Muscle of arm (tissue), 14 donors: ENCODE measurements around the gene ZNF177. TPM values are rescaled to one million over a fixed set of nuclear protein-coding genes. Genes with fewer than 3 reads are reported as not detected.
A peak's percentile ranks its signal among the peaks of the same experiment; 100 is the strongest.
"Not testable (repeated sequence)": the region's sequence is repeated elsewhere in the genome, so short reads cannot be mapped to it uniquely, and the experiment has no call there.

Experiments used
- DNase-seq: peaks from one replicate; pipeline ENCODE4 v3.0.0-alpha.2; 2013
- long read RNA-seq, 11 donors: transcript quantifications; one replicate each; lab custom pipeline, GENCODE V29; 2026
- polyA plus RNA-seq, 12 donors: library from polyadenylated mRNA; unstranded; fragments of 120-200 nt; gene quantifications; one replicate each; pipeline ENCODE4 v1.2.1, GENCODE V29; 2013; ENCODE audit not compliant: insufficient read length in 12 of 12

The ZNF177 gene
- 1 to 10 TPM in 11 of 12 donors, not detected in 1; 4.2 to 8.5 (median 6.2) TPM for polyA plus RNA-seq
- long read RNA-seq, donor 1, partial matches to known transcripts: 5 of 5 reads
- long read RNA-seq, donor 1, other reads (novel, unspliced or antisense): 0 of 5 reads
- long read RNA-seq, donor 2: 0 reads
- long read RNA-seq, donor 3: 0 reads
- long read RNA-seq, donor 4: 0 reads
- long read RNA-seq, donor 5, partial matches to known transcripts: 10 of 10 reads
- long read RNA-seq, donor 5, other reads (novel, unspliced or antisense): 0 of 10 reads
- long read RNA-seq, donor 6: 0 reads
- long read RNA-seq, donor 7: 0 reads
- long read RNA-seq, donor 8: 0 reads
- long read RNA-seq, donor 9: 0 reads
- long read RNA-seq, donor 10: 0 reads
- long read RNA-seq, donor 11: 0 reads

- peak; percentile 29 for DNase-seq
Measured at GRCh38 chr19:9362905-9363304, at the start of gene ZNF177. Gene ZNF177, plus strand, starts transcription at chr19:9363013. Its CDS starts 15,299 bp downstream, at chr19:9378312.

- DNase-seq: no peak
Measured at GRCh38 chr19:9313756-9314155, 49.1 kb upstream of the ZNF177 start.

DNA sequence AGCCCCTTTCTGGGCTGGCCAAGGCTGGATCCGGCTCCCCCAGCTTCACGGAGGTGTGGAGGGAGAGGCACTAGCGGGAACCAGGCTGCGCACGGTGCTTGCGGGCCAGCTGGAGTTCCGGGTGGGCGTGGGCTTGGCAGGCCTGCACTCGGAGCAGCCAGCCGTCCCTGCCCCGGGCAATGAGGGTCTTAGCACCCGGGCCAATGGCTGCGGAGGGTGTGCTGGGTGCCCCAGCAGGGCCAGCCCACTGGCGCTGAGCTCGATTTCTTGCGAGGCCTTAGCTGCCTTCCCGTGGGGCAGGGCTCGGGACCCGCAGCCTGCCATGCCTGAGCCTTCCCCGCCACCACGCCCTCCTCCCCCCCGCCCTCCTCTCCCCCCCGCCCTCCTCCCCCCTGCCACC lies 41.5 kb upstream of the ZNF177 start:
- no peak for DNase-seq

- not testable (repeated sequence) for DNase-seq
Measured at GRCh38 chr19:9321756-9322155, 41.1 kb upstream of the ZNF177 start.

DNA sequence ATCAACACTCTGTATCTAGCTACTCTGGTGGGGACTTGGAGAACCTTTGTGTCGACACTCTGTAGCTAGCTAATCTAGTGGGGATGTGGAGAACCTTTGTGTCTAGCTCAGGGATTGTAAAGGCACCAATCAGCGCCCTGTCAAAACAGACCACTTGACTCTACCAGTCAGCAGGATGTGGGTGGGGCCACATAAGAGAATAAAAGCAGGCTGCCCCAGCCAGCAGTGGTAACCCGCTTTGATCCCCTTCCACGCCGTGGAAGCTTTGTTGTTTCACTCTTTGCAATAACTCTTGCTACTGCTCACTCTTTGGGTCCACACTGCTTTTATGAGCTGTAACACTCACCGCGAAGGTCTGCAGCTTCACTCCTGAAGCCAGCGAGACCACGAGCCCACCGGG lies 40.6 kb upstream of the ZNF177 start:
- not testable (repeated sequence) for DNase-seq

- no peak for DNase-seq
Measured at GRCh38 chr19:9323557-9323918, 39.3 kb upstream of the ZNF177 start.

DNA sequence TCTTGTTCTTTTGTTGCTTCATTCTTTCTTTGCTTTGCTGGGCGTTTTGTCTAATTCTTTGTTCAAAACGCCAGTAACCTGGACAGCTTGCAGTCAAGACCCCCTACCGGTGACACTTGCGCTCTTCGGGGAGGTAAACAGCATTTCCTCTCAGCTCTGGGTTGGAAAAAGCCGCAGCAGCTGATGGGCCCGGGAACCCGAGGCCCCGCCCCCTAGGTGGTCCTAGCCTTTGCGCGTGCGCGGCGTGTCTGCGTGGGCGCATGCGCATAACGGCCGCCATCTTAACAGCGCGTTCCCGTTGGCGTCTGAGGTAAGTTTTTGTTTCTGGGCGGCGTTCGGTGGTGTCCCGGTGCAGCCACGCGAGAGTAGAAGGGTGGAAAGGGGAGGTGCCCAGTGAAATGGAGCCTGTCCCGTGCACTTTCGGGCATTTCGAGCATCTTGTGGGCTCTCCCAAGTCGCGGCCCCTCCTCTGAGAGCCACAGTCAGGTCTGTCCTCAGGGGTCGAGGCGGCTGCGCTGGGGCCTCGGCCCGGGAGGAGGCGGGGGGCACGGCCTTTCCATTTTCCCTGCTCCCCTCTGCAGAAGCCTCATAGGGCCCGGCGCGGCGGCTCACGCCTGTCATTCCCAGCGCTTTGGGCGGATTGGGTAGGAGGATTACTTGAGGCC lies 38.8 kb upstream of the ZNF177 start, which contains the start of gene ZNF559:
TSS of gene ZNF559 (plus strand) at position 261 of the 665 bp plus-strand sequence. CDS start 14,371 bp downstream, outside the sequence.
- DNase-seq: peak; percentile 98

DNA sequence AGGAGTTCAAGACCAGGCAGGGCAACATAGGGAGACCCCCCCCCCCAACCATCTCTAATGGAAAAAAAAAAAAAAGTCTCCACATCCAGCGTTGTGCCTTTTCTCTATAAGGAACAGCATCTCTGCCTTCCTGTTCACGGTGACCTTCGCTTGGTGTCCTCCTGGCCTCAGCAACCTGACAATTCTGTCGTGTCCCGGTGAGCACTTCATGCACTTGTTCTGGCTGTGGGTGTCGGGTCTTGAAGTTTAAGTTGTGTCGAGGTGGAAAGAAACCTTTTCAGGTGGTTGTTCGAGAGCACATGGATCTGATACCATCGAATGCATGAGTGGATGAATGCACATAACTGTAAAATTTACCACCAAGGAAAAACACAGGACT lies 38.2 kb upstream of the ZNF177 start:
- no peak for DNase-seq

DNA sequence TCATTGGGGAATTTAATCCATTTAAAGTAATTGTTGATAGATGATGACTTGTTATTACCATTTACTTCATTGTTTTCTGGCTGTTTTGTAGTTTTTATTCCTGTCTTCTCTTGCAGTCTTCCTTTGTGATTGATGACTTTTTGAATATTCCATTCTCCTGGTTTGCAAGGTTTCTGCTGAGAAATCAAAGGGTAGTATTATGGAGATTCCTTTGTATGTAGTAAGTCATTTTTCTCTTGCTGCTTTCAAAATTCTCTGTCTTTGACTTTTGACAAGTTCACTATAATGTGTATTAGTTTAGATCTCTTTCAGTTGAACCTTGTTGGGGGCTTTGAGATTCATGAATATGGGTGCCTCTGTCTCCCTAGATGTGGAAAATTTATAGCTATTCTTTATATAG lies 32.8 kb upstream of the ZNF177 start:
- no peak for DNase-seq

DNA sequence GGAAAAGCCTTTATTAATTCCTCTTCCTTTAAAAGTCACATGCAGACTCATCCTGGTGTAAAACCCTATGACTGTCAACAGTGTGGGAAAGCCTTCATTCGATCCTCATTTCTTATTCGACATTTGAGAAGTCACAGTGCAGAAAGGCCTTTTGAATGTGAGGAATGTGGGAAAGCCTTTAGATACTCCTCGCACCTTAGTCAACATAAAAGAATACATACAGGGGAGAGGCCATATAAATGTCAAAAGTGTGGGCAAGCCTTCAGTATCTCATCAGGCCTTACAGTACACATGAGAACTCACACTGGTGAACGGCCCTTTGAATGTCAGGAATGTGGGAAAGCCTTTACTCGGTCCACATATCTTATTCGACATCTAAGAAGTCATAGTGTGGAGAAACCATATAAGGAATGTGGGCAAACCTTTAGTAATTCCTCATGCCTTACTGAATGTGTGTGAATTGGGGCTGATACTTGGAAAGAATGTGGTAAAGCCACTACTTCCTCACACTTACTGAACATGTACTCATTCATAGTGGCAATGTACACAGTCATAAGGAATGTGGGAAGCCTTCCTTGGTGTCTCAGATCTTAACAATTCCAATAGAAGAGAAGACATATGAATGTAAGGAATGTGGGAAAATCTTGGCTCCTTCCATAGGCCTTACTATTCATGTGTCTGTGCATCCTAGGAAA lies 20.1 kb upstream of the ZNF177 start:
- no peak for DNase-seq

DNA sequence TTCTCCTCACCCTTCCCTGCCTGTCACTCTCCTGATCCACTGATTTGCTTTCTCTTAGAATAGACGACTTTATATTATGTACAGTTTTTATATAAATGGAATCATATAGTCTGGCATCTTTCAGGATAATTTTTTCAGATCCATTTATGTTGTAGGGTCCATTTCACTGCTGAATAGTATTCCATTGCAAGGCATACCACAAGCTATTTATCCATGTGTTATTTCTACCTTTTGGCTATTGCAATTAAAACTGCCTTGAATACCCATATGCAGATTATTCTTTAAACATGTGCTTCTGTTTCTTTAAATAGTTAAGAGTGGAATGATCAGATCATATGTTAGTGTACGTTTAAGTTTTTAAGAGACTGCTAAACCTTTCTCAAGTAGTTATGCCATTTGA lies 17.8 kb upstream of the ZNF177 start:
- DNase-seq: no peak

- no peak for DNase-seq
Measured at GRCh38 chr19:9348253-9348652, 14.6 kb upstream of the ZNF177 start.

- no peak for DNase-seq
Measured at GRCh38 chr19:9348671-9349070, 14.1 kb upstream of the ZNF177 start.

GRCh38 chr19:9352505-9352904 lies 10.3 kb upstream of the ZNF177 start:
- no peak for DNase-seq

DNA sequence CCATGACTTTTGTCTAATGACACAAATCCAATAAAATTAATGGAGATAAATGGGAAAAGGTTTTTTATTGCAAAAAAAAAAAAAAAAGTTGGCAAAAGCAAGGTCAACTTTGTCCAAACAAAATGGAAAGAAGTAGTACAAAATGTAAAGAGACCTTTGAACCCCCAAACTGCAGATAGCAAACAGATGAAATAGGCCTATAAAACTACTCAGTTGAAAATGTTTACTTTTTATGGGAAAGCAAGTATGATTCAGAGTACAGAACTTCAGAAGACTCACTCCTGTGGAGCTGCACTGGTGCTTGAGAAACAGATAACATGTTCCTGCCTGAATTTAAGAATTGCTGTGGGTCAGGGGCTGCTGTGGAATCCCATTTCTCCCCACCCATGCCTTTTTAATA lies 9.8 kb upstream of the ZNF177 start:
- no peak for DNase-seq

DNA sequence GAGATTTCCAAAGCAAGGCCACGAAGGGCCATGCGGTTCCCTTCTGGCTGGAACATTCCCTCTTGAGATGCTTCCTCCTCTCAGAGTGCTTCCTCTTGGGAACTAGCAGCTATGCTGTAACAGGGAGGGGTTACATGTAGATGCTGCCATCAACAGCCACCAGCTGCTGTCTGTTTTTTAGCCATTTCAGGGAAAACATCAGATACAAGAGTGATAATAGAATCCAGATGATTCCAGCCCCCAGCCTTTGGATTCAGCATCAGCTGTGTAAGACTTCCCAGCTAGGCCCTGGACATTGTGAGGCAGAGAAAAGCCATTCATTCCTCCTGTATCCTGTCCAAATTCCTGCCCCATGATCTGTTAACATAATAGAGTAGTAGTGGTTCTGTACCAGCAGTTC lies 8.2 kb upstream of the ZNF177 start:
- no peak for DNase-seq

GRCh38 chr19:9370738-9371619 lies 8.2 kb downstream of the ZNF177 start:
- DNase-seq: no peak

DNA sequence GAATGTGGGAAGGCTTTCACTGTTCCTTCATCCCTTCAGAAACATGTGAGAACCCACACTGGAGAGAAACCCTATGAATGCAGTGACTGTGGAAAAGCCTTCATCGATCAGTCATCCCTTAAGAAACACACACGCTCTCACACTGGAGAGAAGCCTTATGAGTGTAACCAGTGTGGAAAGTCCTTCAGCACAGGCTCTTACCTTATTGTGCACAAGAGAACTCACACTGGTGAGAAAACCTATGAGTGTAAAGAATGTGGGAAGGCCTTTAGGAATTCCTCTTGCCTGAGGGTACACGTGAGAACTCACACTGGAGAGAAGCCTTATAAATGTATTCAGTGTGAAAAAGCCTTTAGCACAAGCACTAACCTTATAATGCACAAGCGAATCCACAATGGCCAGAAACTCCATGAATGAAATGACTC lies 18.6 kb downstream of the ZNF177 start:
- DNase-seq: no peak

GRCh38 chr19:9406798-9407352 lies 44.1 kb downstream of the ZNF177 start:
- DNase-seq: peak; percentile 79

- no peak for DNase-seq
Measured at GRCh38 chr19:9407827-9408226, 45.0 kb downstream of the ZNF177 start.

DNA sequence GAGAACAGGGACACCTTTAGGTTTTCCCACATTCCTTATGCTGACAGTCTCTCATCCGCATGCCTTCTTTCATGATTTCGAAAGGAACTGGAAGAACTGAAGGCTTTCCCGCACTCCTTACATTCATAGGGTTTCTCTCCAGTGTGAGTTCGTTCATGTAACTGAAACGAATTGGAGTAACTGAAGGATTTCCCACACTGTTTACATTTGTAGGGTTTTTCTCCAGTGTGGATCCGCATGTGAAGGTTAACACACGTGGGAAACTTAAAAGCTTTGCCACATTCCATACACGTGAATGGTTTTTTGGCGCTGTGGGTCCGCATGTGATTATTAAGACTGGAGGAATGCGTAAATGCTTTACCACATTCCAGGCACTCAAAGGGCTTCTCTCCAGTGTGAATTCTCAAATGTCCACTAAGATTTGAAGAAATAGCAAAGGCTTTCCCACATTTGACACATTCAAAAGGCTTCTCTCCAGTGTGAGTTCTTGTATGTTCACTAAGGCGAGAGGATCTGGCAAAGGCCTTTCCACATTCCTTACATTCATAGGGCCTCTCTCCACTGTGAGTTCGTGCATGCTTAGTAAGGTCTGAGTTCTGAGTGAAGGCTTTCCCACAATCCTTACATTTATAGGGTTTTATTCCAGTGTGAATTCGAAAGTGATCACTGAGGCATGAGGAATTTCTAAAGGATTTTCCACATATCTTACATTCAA lies 50.6 kb downstream of the ZNF177 start:
- no peak for DNase-seq
